Upper lobe of left lung (tissue), 6 donors: ENCODE results near the gene NR3C2. TPM values are rescaled to one million over a fixed set of nuclear protein-coding genes. Genes with fewer than 3 reads are reported as not detected.

Experiments used
- ATAC-seq, 2 donors: fragments of 200-7000 bp; cut with Tn5 transposase; one replicate each; pipeline ENCODE4 v1.9.1; 2022; ENCODE audit warnings: mild to moderate bottlenecking in 2 of 2, moderate library complexity in 2 of 2; ENCODE audit not compliant: low FRiP score in 2 of 2
- DNase-seq, 2 donors: peaks; one replicate each; pipeline ENCODE4 v3.0.0-alpha.2; 2019 to 2020
- H3K27ac ChIP-seq, 4 donors: fragments of 200-600 bp; sonication (generic); one replicate each; pipeline ENCODE4 v1.5.1; 2016 to 2019
- H3K27me3 ChIP-seq, 4 donors: fragments of 200-600 bp; sonication (generic); one replicate each; pipeline ENCODE4 v1.5.1; 2017 to 2019
- H3K36me3 ChIP-seq, 4 donors: fragments of 200-600 bp; sonication (generic); one replicate each; pipeline ENCODE4 v1.5.1; 2016 to 2019
- H3K4me1 ChIP-seq, 4 donors: fragments of 200-600 bp; sonication (generic); one replicate each; pipeline ENCODE4 v1.5.1; 2018 to 2019
- H3K4me3 ChIP-seq, 4 donors: fragments of 200-600 bp; sonication (generic); one replicate each; pipeline ENCODE4 v1.5.1; 2017 to 2019; ENCODE audit warnings: mild to moderate bottlenecking in 2 of 4, moderate library complexity in 1 of 4
- H3K9me3 ChIP-seq, 4 donors: fragments of 200-600 bp; sonication (generic); one replicate each; pipeline ENCODE4 v1.5.1; 2018 to 2019
- CTCF ChIP-seq, 6 experiments: fragments of 450-650 bp in 4 of 6; fragments of 200-600 bp in 2 of 6; sonication (generic) in 2 of 6; IDR thresholded peaks; one replicate each; pipeline ENCODE4 v1.5.1; 2016 to 2019; ENCODE audit warnings: antibody characterized with exemption in 6 of 6
- EP300 ChIP-seq, 4 donors: sonication (generic); formaldehyde crosslinking; IDR thresholded peaks; one replicate each; pipeline ENCODE4 v1.5.1; 2017; ENCODE audit warnings: antibody characterized with exemption in 4 of 4, control low read depth in 2 of 4
- POLR2A ChIP-seq, 4 donors: fragments of 450-650 bp; IDR thresholded peaks; one replicate each; pipeline ENCODE4 v1.5.1; 2016 to 2017; ENCODE audit warnings: antibody characterized with exemption in 4 of 4, mild to moderate bottlenecking in 2 of 4
- POLR2AphosphoS5 ChIP-seq, 2 donors: sonication (generic); formaldehyde crosslinking; IDR thresholded peaks; one replicate each; pipeline ENCODE4 v1.5.1; 2017; ENCODE audit warnings: antibody characterized with exemption in 2 of 2
- WGBS, 2 donors: methylation state at CpG; one replicate each; pipeline ENCODE4 v1.1.5; 2017 to 2018; 5-methylcytosine and 5-hydroxymethylcytosine counted together
- total RNA-seq, 6 donors: library from RNA; depleted of rRNA in 4 of 6; stranded (reverse); fragments of >200 nt in 4 of 6; gene quantifications; one replicate each; pipeline versions ENCODE4 v1.1.0 to v1.2.1, GENCODE V29; 2016 to 2021
- donor health status: DM: no; HTN: no; CAD: no; lungs with moderate emphysema.
- donor health status: DM: no; HTN: yes; CAD: no; lungs with severe emphysema.

The NR3C2 gene
- total RNA-seq, 6 donors from 2014 or later, result 10.3 to 39.8 (median 23.7) TPM

- no peak for DNase-seq
- H3K36me3 ChIP-seq, result peaks cover 0 to 56% (median 16%) of the 10 kb centered on the region in 4 donors
- WGBS, 2 donors, result 94 to 96% methylated on average over 3 of the region's 3 CpGs
- no peak for ATAC-seq
- no peaks in the 10 kb centered on the region for H3K27me3 ChIP-seq
- H3K4me3 ChIP-seq, result no peak overlapping the region
- no peaks in the 10 kb centered on the region for H3K4me1 ChIP-seq
- H3K9me3 ChIP-seq, result no peaks in the 10 kb centered on the region
- no peak overlapping the region for H3K27ac ChIP-seq
- TF ChIP-seq CTCF (IDR thresholded peaks at IDR 0.05) (no peak), EP300 (IDR thresholded peaks at IDR 0.05) (no peak), POLR2A (IDR thresholded peaks at IDR 0.05) (no peak), POLR2AphosphoS5 (IDR thresholded peaks at IDR 0.05) (no peak)
These were observed 332.0 kb downstream of the NR3C2 start for GRCh38 chr4:148110169-148110568.

GRCh38 chr4:148109216-148109615, 333.0 kb downstream of the NR3C2 start:
- H3K27ac ChIP-seq, result no peak overlapping the region
- TF ChIP-seq POLR2AphosphoS5 (IDR thresholded peaks at IDR 0.05) (no peak), CTCF (IDR thresholded peaks at IDR 0.05) (no peak), POLR2A (IDR thresholded peaks at IDR 0.05) (no peak), EP300 (IDR thresholded peaks at IDR 0.05) (no peak)
- ATAC-seq, result no peak
- no peaks in the 10 kb centered on the region for H3K9me3 ChIP-seq
- no peak for DNase-seq
- H3K4me1 ChIP-seq, result no peaks in the 10 kb centered on the region
- WGBS, 2 donors, result 85 to 87% methylated on average over 3 of the region's 3 CpGs
- H3K4me3 ChIP-seq, result no peak overlapping the region
- no peaks in the 10 kb centered on the region for H3K27me3 ChIP-seq
- peaks cover 0 to 56% (median 16%) of the 10 kb centered on the region in 4 donors for H3K36me3 ChIP-seq

- Histone ChIP-seq H3K4me1 (no peaks in the 10 kb centered on the region), H3K36me3 (peaks cover 0 to 52% (median 13%) of the 10 kb centered on the region in 4 donors), H3K27ac (no peak overlapping the region), H3K4me3 (no peak overlapping the region), H3K27me3 (no peaks in the 10 kb centered on the region), H3K9me3 (no peaks in the 10 kb centered on the region)
- ATAC-seq (no peak), DNase-seq (no peak)
- TF ChIP-seq CTCF (IDR thresholded peaks at IDR 0.05), result no peak
- no peak for TF ChIP-seq POLR2A (IDR thresholded peaks at IDR 0.05)
- no peak for TF ChIP-seq EP300 (IDR thresholded peaks at IDR 0.05)
- no peak for TF ChIP-seq POLR2AphosphoS5 (IDR thresholded peaks at IDR 0.05)
- 86 to 92% methylated on average over 7 of the region's 7 CpGs for WGBS, 2 donors
These were observed 333.4 kb downstream of the NR3C2 start for GRCh38 chr4:148108766-148109165.

- Histone ChIP-seq H3K27me3 (no peaks in the 10 kb centered on the region), H3K36me3 (peaks cover 0 to 18% (median 3%) of the 10 kb centered on the region in 4 donors), H3K9me3 (no peaks in the 10 kb centered on the region), H3K27ac (no peak overlapping the region), H3K4me1 (no peaks in the 10 kb centered on the region), H3K4me3 (no peak overlapping the region)
- TF ChIP-seq POLR2A (IDR thresholded peaks at IDR 0.05), result no peak
- no peak for TF ChIP-seq POLR2AphosphoS5 (IDR thresholded peaks at IDR 0.05)
- TF ChIP-seq CTCF (IDR thresholded peaks at IDR 0.05), result no peak
- WGBS, 2 donors, result 93 to 95% methylated on average over 7 of the region's 7 CpGs
- ATAC-seq (no peak), DNase-seq (no peak)
These were observed 338.4 kb downstream of the NR3C2 start for GRCh38 chr4:148103597-148104355.

GRCh38 chr4:148101790-148102189, 340.4 kb downstream of the NR3C2 start:
- WGBS, 2 donors, result 64 to 83% methylated on average over 4 of the region's 4 CpGs
- ATAC-seq (no peak), DNase-seq (no peak)
- no peaks in the 10 kb centered on the region for H3K4me1 ChIP-seq
- no peak overlapping the region for H3K4me3 ChIP-seq
- H3K27me3 ChIP-seq, result no peaks in the 10 kb centered on the region
- H3K9me3 ChIP-seq, result no peaks in the 10 kb centered on the region
- H3K27ac ChIP-seq, result no peak overlapping the region
- peaks cover 0 to 9% (median 0%) of the 10 kb centered on the region in 4 donors for H3K36me3 ChIP-seq
- TF ChIP-seq CTCF (IDR thresholded peaks at IDR 0.05) (no peak), EP300 (IDR thresholded peaks at IDR 0.05) (no peak), POLR2A (IDR thresholded peaks at IDR 0.05) (no peak)
